Measurements from ENCODE around the gene NCAPD3.
A peak's percentile ranks its signal among the peaks of the same experiment; 100 is the strongest.
"Not testable (repeated sequence)": the region's sequence is repeated elsewhere in the genome, so short reads cannot be mapped to it uniquely, and the experiment has no call there.

The NCAPD3 gene

DNA sequence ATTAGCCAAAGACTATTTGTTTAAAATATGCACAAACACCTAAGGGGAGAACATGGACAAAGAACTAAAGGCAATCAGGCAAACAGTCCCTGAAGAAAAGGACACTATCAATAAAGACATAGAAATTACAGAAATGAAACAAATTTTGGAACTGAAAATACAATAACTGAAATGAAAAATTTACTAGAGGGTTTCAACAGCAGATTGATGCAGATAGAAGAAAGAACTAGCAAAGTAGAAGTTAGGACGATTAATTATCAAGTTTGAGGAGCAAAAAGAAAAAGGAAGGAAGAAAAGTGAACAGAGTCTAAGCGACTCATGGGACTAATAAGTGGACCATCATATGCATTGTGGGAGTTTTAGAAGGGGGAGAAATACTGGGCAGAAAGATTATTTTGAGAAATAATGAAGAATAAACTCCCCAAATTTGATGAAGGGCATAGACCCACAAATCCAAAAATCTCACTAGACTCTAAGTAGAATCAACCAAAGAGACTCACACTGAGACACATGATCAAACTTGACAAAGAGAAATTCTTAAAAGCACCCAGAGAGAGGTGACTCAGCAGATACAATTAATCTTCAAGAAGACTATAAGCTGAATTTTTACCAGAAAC lies 92.0 kb downstream of the NCAPD3 start:
- no peak for DNase-seq (ENCODE audit: low spot score)

DNA sequence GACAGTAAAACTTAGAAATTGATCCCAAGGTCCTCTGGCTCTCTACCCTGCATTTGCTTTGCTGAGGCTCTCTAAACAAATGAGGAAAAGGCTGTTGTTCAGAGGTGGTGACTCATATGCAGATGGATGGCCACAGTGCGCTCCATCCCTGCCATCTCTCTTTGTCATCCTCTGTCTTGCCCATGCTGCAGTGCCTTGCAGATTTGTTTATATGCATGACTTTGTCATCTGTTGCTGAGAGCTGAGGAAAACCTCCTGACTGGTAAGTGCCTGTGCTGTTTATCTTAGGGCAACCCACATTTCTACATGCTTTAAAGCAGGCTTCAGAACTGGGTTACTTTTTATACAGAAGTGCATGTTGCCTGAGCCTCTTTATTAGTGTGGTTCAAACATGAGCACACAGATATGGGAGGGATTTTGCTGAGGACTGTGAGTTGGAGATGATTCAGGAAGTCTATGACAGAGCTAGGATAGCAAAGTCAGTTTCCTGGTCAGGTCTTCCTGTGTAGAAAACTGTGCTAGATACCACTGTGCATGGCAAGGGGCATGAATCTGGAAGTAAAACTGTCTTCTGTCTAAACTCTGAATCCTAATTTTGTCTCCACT lies 97.4 kb downstream of the NCAPD3 start:
- peak; percentile 94 for DNase-seq (ENCODE audit: low spot score)

DNA sequence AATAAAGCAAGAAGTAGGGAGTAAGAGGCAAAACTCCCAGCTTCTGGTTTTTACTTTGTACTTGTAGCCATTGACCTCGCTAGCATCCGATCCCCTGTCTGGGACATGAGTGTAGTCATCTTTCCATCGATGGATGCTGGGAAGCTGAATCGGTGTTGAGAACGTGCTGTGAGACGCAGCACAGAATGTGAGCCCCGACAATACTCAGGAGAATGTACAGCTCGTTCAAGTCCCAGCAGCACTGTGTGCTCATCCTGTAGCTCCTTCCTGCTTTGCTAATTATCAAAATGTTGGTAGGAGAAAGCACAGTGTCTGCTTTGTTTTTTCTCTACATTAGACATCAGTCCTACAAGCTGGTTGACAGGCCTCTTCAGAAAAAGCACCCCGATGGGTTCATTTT lies 98.3 kb downstream of the NCAPD3 start:
- DNase-seq (ENCODE audit: low spot score), result no peak

DNA sequence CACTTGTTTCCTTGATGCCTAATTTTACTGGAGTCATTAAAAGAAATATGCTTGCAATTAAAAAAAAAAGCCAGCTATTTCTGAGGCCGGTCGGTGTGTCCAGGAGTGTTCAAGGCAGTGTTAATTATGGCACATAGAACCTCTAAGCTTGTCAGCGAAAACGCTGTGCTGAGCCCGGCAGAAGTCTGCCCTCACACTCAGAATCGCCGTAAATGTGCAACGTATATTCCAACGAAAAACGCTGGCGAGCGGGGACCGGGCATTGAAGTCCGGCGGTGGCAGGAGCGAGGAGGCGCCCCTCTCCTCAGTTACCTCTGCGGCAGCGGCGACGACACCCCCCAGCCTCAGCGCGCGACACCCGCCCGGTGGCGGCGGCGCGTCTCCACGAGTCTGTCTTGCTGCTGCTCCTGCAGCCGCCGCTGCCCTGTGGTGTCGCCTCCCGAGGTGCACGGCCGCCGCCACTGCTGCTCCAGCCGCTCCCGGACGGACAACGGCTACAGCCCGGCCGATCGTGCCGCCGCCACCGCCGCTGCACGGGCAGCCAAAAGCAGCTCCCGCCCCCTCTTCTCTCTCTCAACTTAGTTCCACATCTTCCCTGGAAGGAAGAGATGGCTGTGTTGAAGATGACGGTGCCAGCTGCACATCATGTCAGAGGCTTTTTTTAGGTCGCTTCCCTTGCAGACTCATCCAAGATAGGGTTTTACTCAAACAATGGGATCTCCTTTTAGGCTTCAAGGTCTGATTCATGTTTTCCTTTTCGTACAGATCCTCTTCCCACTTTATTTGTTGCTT lies 98.9 kb downstream of the NCAPD3 start:
- DNase-seq (ENCODE audit: low spot score), result peak; percentile 69

DNA sequence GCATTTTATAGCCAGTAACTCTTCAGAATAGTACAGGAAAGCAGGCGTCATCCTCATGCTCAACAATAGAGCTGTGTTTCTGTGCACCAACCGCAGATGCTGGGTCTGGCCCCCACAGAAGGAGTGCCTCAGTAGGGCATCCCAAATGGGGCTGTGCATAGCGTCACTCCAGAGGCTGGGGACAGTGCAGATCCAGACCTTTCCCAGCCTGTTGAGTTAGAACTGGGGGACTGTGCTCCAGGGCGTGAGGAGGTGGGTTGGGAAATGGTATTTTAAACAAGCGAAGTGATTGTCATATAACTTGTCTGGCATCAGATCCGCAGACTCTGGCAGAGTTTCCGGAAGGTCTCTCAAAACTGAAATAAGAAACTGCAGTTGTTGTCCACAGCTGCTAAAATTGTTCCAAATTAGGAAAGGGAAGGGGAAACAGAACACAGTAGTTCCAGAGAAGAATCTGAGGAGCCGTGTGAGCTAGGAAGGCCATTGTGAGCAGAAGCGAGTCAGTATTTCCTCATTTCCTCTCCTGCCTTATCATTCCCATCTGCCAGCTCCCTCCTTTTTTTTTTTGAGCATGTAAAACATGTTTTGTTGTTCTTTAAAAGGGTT lies 102.7 kb downstream of the NCAPD3 start:
- DNase-seq (ENCODE audit: low spot score), result peak; percentile 94

DNA sequence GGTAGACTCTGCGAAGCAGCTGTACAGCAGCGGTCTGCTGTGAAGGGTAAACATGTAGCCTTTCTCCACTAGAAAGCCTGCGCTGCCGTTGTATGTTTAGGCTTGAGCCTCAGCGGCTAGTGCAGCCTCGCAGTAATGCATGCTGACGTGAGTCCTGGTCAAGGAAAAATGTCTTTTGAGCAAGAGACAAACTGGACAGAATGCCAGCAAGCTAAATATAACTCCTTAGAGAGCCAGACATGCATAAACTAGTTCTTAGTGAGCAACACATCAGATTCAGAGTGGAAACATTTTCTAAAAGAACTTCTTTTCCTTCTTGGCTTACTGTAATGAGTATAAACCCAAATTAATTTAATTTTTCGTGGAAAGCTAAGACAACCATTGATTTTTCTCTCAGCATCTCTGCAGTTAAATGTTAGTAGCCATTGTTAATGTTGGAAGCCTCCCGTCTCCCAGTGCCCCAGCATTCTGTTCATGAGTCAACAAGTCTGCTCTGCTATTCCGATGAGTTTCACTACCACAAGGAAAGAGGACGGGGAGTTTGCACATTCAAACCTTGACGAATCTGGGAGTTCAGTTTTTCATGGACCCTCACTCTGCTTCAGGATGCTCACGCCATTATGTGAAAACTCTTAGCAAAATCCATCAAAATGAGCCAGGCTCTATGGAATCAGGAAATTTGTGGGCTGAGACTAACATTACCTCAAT lies 103.5 kb downstream of the NCAPD3 start:
- DNase-seq (ENCODE audit: low spot score), result peak; percentile 82

DNA sequence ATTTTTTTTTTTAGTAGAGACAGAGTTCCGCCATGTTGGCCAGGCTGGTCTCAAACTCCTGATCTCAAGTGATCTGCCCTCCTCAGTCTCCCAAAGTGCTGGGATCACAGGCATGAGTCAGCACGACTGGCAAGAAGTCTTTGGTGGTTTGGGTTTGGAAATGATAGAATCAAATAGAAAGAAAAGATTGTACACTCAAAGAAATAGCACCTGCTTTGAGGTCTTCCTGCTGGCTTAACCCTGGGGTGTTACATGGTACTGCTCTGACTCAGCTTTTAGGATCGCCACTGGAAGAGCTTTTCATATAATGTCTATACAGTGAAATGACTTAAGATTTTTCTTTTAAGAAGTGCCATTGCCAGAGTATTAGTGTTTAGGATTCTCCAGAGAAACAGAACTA lies 104.7 kb downstream of the NCAPD3 start:
- no peak for DNase-seq (ENCODE audit: low spot score)

DNA sequence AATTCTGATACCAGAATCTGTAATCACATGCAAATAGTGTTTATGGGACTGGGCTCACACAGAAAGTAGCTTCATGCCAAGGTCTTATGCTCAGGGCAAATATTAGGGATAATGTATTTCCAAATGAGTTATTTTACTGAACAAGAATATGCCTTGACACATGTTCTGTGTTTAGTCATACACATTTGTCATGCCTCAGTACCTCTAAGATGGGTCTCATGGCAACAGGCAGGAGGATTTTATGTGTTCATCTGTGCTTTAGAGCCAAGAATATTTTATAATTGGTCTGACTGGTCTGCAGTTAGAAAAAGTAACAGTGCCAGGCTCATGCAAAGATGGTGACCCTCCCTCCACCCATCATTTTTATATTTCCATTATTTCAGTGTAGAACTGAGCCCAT lies 105.8 kb downstream of the NCAPD3 start:
- no peak for DNase-seq (ENCODE audit: low spot score)

DNA sequence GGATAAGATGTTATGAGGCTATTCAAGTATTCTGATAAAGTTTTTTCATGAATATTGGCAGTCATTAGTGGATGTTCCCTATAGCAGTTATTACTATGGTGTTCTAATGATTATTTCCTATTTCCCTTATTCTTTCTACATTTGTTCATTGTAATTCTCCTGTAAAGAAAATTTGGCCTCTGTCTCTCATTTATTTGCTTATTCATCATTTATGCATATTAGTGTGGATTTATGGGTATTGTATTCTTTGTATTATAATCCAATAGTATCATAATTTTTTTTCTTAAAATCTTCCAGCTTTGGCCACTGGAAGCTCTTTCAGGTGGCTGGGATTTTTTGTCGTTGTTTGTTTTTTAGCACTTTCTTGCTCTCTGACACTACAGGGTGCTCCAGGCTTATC lies 107.6 kb downstream of the NCAPD3 start:
- no peak for DNase-seq (ENCODE audit: low spot score)

DNA sequence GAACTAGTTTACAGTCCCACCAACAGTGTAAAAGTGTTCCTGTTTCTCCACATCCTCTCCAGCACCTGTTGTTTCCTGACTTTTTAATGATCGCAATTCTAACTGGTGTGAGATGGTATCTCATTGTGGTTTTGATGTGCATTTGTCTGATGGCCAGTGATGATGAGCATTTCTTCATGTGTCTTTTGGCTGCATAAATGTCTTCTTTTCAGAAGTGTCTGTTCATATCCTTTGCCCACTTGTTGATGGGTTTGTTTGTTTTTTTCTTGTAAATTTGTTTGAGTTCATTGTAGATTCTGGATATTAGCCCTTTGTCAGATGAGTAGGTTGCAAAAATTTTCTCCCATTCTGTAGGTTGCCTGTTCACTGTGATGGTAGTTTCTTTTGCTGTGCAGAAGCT lies 110.0 kb downstream of the NCAPD3 start:
- not testable (repeated sequence) for DNase-seq (ENCODE audit: low spot score)

DNA sequence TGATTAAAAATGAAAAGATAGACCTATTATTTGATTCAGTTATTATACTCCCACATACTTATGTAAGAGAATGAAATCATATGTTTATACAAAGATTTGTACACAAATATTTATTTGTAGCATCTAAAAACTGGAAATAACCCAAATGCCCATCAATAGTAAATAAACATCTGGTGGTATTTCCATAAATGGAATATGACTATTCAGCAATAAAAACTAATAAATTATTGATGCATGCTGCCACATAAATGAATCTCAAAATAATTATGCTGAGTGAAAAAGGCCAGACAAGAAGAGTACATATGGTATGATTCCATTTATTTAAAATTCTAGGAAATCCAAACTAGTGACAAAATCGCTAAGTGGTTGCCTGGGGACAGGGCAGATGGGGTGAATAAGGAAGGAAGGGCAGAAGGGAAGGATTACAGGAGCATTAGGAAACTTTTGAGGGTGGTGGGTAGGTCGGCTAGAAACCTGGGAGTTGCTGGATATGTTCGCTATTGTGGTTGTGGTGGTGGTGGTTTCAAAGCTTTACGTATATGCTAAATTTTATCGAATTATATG lies 113.4 kb downstream of the NCAPD3 start:
- no peak for DNase-seq (ENCODE audit: low spot score)
